Measurements from ENCODE around the gene NECTIN1.

NECTIN1 gene

GRCh38 chr11:119723952-119724325 is 5.1 kb downstream of the NECTIN1 start:
- no peak overlapping the region for H3K23ac ChIP-seq (ENCODE audit: low read length)
- no peak overlapping the region for H3K4me3 ChIP-seq (ENCODE audit: low read depth, low read length)
- H2BK12ac ChIP-seq (ENCODE audit: low read length), result no peak overlapping the region
- no CpG with 5 or more reads among the region's 4 CpGs for WGBS (ENCODE audit: extremely low coverage, insufficient coverage, insufficient read length)
- H3K27me3 ChIP-seq (ENCODE audit: insufficient read depth, low read length), result no peaks in the 10 kb centered on the region
- no peak overlapping the region for H3K14ac ChIP-seq (ENCODE audit: low read length)
- no peak for DNase-seq
- H2BK5ac ChIP-seq (ENCODE audit: low read depth, low read length, poor library complexity), result no peak overlapping the region
- H2BK120ac ChIP-seq (ENCODE audit: insufficient read depth, low read length, poor library complexity), result no peak overlapping the region
- peaks cover 11% of the 10 kb centered on the region for H3K79me2 ChIP-seq (ENCODE audit: control insufficient read depth, insufficient read depth, low read length, poor library complexity)
- H3K27ac ChIP-seq (ENCODE audit: low read depth, low read length), result no peak overlapping the region
- H4K8ac ChIP-seq (ENCODE audit: low read depth, low read length), result no peak overlapping the region
- peaks cover 10 to 15% of the 10 kb centered on the region in 2 experiments for H3K4me1 ChIP-seq (ENCODE audit: control insufficient read depth in 1 of 2, insufficient read depth in 2 of 2, low read length in 2 of 2)
- no peaks in the 10 kb centered on the region for H3K9me3 ChIP-seq (ENCODE audit: insufficient read depth, low read depth, low read length)
- H3K4ac ChIP-seq (ENCODE audit: low read depth, low read length), result no peak overlapping the region
- no peak overlapping the region for H4K91ac ChIP-seq (ENCODE audit: low read depth, low read length)
- no peak overlapping the region for H3K9ac ChIP-seq (ENCODE audit: low read length)
- no peak overlapping the region for H3K4me2 ChIP-seq (ENCODE audit: low read length)
- H3K36me3 ChIP-seq (ENCODE audit: control insufficient read depth in 1 of 2, insufficient read depth in 2 of 2, low read length in 2 of 2), result no peaks in the 10 kb centered on the region
- H2AFZ ChIP-seq (ENCODE audit: insufficient read depth, low read length, poor library complexity), result no peak overlapping the region
- peaks cover 5% of the 10 kb centered on the region for H3K79me1 ChIP-seq (ENCODE audit: low read length)
- H2AK5ac ChIP-seq (ENCODE audit: low read length), result no peak overlapping the region
- H4K12ac ChIP-seq (ENCODE audit: low read depth, low read length), result no peak overlapping the region
- no peak overlapping the region for H3K18ac ChIP-seq (ENCODE audit: low read length)

GRCh38 chr11:119723243-119723951 is 5.6 kb downstream of the NECTIN1 start:
- Histone ChIP-seq H3K79me2 (ENCODE audit: control insufficient read depth, insufficient read depth, low read length, poor library complexity) (peaks cover 11% of the 10 kb centered on the region), H2BK120ac (ENCODE audit: insufficient read depth, low read length, poor library complexity) (no peak overlapping the region), H3K14ac (ENCODE audit: low read length) (no peak overlapping the region), H3K27ac (ENCODE audit: low read depth, low read length) (no peak overlapping the region), H2BK5ac (ENCODE audit: low read depth, low read length, poor library complexity) (no peak overlapping the region), H3K18ac (ENCODE audit: low read length) (no peak overlapping the region), H3K9me3 (ENCODE audit: insufficient read depth, low read depth, low read length) (no peaks in the 10 kb centered on the region), H4K12ac (ENCODE audit: low read depth, low read length) (no peak overlapping the region), H3K27me3 (ENCODE audit: insufficient read depth, low read length) (no peaks in the 10 kb centered on the region), H3K79me1 (ENCODE audit: low read length) (peaks cover 1% of the 10 kb centered on the region), H3K36me3 (ENCODE audit: control insufficient read depth in 1 of 2, insufficient read depth in 2 of 2, low read length in 2 of 2) (no peaks in the 10 kb centered on the region), H2AFZ (ENCODE audit: insufficient read depth, low read length, poor library complexity) (no peak overlapping the region), H2BK12ac (ENCODE audit: low read length) (no peak overlapping the region), H3K23ac (ENCODE audit: low read length) (no peak overlapping the region), H3K4me3 (ENCODE audit: low read depth, low read length) (no peak overlapping the region), H3K4me2 (ENCODE audit: low read length) (no peak overlapping the region), H4K91ac (ENCODE audit: low read depth, low read length) (no peak overlapping the region), H3K4ac (ENCODE audit: low read depth, low read length) (no peak overlapping the region), H2AK5ac (ENCODE audit: low read length) (no peak overlapping the region), H3K9ac (ENCODE audit: low read length) (no peak overlapping the region), H3K4me1 (ENCODE audit: control insufficient read depth in 1 of 2, insufficient read depth in 2 of 2, low read length in 2 of 2) (peaks cover 10 to 15% of the 10 kb centered on the region in 2 experiments), H4K8ac (ENCODE audit: low read depth, low read length) (no peak overlapping the region)
- DNase-seq, result no peak
- WGBS (ENCODE audit: extremely low coverage, insufficient coverage, insufficient read length), result no CpG with 5 or more reads among the region's 6 CpGs

- no peak overlapping the region for H2BK120ac ChIP-seq (ENCODE audit: insufficient read depth, low read length, poor library complexity)
- no peak for DNase-seq
- H3K14ac ChIP-seq (ENCODE audit: low read length), result no peak overlapping the region
- H4K8ac ChIP-seq (ENCODE audit: low read depth, low read length), result no peak overlapping the region
- no peaks in the 10 kb centered on the region for H3K36me3 ChIP-seq (ENCODE audit: control insufficient read depth in 1 of 2, insufficient read depth in 2 of 2, low read length in 2 of 2)
- H2AFZ ChIP-seq (ENCODE audit: insufficient read depth, low read length, poor library complexity), result no peak overlapping the region
- H3K4me2 ChIP-seq (ENCODE audit: low read length), result no peak overlapping the region
- no peak overlapping the region for H4K91ac ChIP-seq (ENCODE audit: low read depth, low read length)
- H3K79me1 ChIP-seq (ENCODE audit: low read length), result no peaks in the 10 kb centered on the region
- H3K18ac ChIP-seq (ENCODE audit: low read length), result no peak overlapping the region
- no peak overlapping the region for H4K12ac ChIP-seq (ENCODE audit: low read depth, low read length)
- no peak overlapping the region for H3K23ac ChIP-seq (ENCODE audit: low read length)
- no peaks in the 10 kb centered on the region for H3K9me3 ChIP-seq (ENCODE audit: insufficient read depth, low read depth, low read length)
- H3K79me2 ChIP-seq (ENCODE audit: control insufficient read depth, insufficient read depth, low read length, poor library complexity), result peaks cover 7% of the 10 kb centered on the region
- no peaks in the 10 kb centered on the region for H3K27me3 ChIP-seq (ENCODE audit: insufficient read depth, low read length)
- no peak overlapping the region for H3K4ac ChIP-seq (ENCODE audit: low read depth, low read length)
- no CpG with 5 or more reads among the region's 10 CpGs for WGBS (ENCODE audit: extremely low coverage, insufficient coverage, insufficient read length)
- H2BK12ac ChIP-seq (ENCODE audit: low read length), result no peak overlapping the region
- no peak overlapping the region for H2AK5ac ChIP-seq (ENCODE audit: low read length)
- no peak overlapping the region for H3K27ac ChIP-seq (ENCODE audit: low read depth, low read length)
- no peak overlapping the region for H3K4me3 ChIP-seq (ENCODE audit: low read depth, low read length)
- no peak overlapping the region for H3K9ac ChIP-seq (ENCODE audit: low read length)
- H2BK5ac ChIP-seq (ENCODE audit: low read depth, low read length, poor library complexity), result no peak overlapping the region
- peaks cover 8 to 12% of the 10 kb centered on the region in 2 experiments for H3K4me1 ChIP-seq (ENCODE audit: control insufficient read depth in 1 of 2, insufficient read depth in 2 of 2, low read length in 2 of 2)
Measured at GRCh38 chr11:119722281-119722794, 6.7 kb downstream of the NECTIN1 start.

GRCh38 chr11:119721129-119722120 is 7.6 kb downstream of the NECTIN1 start:
- H2AK5ac ChIP-seq (ENCODE audit: low read length), result no peak overlapping the region
- no CpG with 5 or more reads among the region's 13 CpGs for WGBS (ENCODE audit: extremely low coverage, insufficient coverage, insufficient read length)
- H4K12ac ChIP-seq (ENCODE audit: low read depth, low read length), result no peak overlapping the region
- H3K79me2 ChIP-seq (ENCODE audit: control insufficient read depth, insufficient read depth, low read length, poor library complexity), result no peaks in the 10 kb centered on the region
- H2BK120ac ChIP-seq (ENCODE audit: insufficient read depth, low read length, poor library complexity), result no peak overlapping the region
- H4K8ac ChIP-seq (ENCODE audit: low read depth, low read length), result no peak overlapping the region
- H2BK12ac ChIP-seq (ENCODE audit: low read length), result no peak overlapping the region
- no peak overlapping the region for H3K23ac ChIP-seq (ENCODE audit: low read length)
- H3K4me3 ChIP-seq (ENCODE audit: low read depth, low read length), result no peak overlapping the region
- no peak overlapping the region for H3K4ac ChIP-seq (ENCODE audit: low read depth, low read length)
- H3K14ac ChIP-seq (ENCODE audit: low read length), result no peak overlapping the region
- H3K36me3 ChIP-seq (ENCODE audit: control insufficient read depth in 1 of 2, insufficient read depth in 2 of 2, low read length in 2 of 2), result no peaks in the 10 kb centered on the region
- H3K18ac ChIP-seq (ENCODE audit: low read length), result no peak overlapping the region
- H3K9me3 ChIP-seq (ENCODE audit: insufficient read depth, low read depth, low read length), result no peaks in the 10 kb centered on the region
- no peak overlapping the region for H2AFZ ChIP-seq (ENCODE audit: insufficient read depth, low read length, poor library complexity)
- H4K91ac ChIP-seq (ENCODE audit: low read depth, low read length), result no peak overlapping the region
- H3K4me2 ChIP-seq (ENCODE audit: low read length), result no peak overlapping the region
- no peaks in the 10 kb centered on the region for H3K79me1 ChIP-seq (ENCODE audit: low read length)
- DNase-seq, result peak in 1 of 2 donors; percentile 28
- peaks cover 0 to 3% of the 10 kb centered on the region in 2 experiments for H3K4me1 ChIP-seq (ENCODE audit: control insufficient read depth in 1 of 2, insufficient read depth in 2 of 2, low read length in 2 of 2)
- no peak overlapping the region for H2BK5ac ChIP-seq (ENCODE audit: low read depth, low read length, poor library complexity)
- H3K27me3 ChIP-seq (ENCODE audit: insufficient read depth, low read length), result no peaks in the 10 kb centered on the region
- H3K9ac ChIP-seq (ENCODE audit: low read length), result no peak overlapping the region
- H3K27ac ChIP-seq (ENCODE audit: low read depth, low read length), result no peak overlapping the region

Data from trophoblast cell (in vitro differentiated cells and primary cell).